Right kidney (tissue), 1 donor: Measurements from ENCODE around the gene TNFAIP8L1.
A peak's percentile ranks its signal among the peaks of the same experiment; 100 is the strongest.

Experiments used
- DNase-seq: peaks from one replicate; pipeline ENCODE4 v3.0.0-alpha.2; 2016

Gene TNFAIP8L1

GRCh38 chr19:4606921-4607678, 32.2 kb upstream of the TNFAIP8L1 start:
- DNase-seq = peak; percentile 60

DNA sequence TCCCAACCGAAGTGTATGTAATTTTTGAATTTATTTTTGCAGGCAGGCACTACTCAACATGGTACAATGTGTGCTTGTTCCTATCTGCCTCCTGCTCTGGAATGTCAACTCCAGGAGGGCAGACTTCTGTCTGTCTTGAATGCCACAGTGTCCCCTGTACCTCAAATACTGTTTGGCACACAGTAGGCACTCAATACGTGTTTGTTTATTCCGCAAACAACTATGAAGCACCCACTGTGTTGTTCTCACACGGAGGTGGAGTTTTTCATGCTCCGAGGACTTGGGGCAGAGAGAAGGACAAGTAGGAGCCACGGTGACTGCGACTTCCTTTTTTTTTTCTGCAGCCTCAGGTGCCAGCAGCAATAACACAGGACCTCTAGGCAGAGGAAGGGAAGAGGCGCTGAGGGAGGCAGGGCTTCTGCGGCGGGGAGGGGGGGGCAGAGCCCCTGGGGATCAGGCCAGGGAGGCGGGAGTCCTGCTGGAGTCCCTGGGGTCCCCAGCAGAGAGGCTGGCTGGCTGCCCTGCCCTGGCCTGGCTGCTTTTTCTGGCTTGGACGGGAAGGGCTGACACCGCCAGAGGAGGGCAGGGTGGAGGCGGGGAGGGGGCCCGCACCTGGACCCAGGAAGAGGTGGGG, 29.3 kb upstream of the TNFAIP8L1 start:
- no peak for DNase-seq

DNA sequence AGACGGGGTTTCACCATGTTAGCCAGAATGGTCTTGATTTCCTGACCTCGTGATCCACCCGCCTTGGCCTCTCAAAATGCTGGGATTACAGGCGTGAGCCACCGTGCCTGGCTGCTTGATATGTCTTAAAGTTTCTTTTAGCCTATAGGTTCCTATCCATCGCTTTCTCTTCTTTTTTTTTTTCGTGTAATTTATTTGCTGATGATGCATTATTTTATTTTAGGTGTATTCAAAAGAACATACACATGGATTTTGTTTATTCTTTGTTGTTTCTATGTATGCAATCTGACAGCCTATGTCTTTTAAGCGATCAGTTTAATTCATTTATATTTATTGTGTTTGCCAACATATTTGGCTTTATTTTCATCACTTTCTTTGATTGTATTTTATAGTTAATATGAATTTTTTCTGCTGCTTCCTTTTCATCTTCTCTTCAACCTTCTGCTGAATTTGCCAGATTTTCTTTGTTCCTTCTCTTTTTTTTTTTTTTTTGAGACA, 26.0 kb upstream of the TNFAIP8L1 start:
- no peak for DNase-seq

GRCh38 chr19:4618019-4618418, 21.3 kb upstream of the TNFAIP8L1 start:
- no peak for DNase-seq

DNA sequence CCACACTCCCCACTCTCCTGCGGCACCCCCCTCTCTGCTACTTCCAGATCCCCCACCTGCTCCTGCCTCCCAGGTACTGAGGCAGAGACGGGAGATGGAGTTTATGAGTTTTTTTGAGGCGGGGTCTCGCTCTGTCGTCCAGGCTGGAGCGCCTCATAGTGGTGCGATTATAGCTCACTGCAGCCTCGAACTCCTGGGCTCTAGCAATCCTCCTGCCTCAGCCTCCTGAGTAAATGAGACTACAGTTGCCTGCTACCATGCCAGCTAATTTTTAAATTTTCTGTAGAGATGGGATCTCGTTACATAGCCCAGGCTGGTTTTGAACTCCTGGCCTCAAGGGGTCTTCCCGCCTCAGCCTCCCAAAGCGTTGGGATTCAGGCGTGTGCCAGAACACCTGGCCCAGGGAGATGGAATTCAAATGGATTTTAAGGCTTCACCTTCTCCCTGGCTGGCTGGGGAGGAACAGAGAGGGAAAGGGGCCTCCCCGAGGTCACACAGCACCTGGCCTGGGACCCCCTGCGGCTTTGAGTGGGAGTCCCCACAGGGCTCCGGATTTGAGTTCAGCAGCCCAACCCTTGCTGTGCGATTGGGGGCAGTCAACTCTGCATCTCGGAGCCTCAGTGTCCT, 19.5 kb upstream of the TNFAIP8L1 start:
- no peak for DNase-seq

- no peak for DNase-seq
Measured at GRCh38 chr19:4620675-4621074, 18.6 kb upstream of the TNFAIP8L1 start.

- no peak for DNase-seq
Measured at GRCh38 chr19:4622695-4623421, 16.5 kb upstream of the TNFAIP8L1 start.

- DNase-seq = no peak
Measured at GRCh38 chr19:4624301-4624700, 15.0 kb upstream of the TNFAIP8L1 start.

- DNase-seq = no peak
Measured at GRCh38 chr19:4624733-4625362, 14.5 kb upstream of the TNFAIP8L1 start.

DNA sequence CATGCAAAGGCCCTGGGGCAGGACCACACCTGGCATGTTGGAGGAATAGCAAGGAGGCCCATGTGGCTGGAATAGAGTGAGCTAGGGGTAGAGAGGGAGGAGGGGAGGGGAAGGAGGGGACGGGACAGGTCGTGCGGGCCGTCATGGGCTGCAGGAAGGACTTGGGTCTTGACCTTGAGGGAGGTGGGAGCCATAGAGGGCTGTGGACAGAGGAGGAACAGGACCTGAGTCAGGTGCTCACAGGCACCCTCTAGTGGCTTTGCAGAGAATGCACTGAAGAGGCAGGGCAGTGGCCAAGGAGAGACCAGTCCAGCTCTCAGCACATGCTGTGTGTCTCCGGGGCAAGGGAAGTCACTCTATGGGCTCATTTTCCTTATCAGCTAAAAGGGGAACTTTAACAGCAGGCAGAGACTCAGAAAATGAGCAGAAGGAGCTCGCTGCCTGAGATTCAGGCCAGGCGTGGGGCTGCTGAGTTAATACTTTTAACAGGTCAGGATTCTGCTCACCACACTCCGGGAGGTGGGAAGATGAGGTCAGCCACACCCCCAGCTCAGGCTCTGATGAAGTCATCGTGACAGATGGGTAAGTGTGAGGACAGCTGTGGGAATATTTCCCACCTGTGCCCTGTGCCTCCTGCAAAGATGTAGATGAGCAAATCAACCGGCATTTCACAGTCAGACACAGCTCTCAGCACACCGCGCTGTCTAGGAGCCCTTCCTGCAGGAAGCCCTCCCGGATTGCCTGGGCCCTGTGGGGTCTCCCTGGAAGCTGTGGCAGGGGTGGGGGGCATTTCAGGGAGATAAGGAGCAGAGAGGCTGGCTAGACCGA, 6.0 kb upstream of the TNFAIP8L1 start:
- no peak for DNase-seq

GRCh38 chr19:4635754-4636116, 3.6 kb upstream of the TNFAIP8L1 start:
- no peak for DNase-seq

- DNase-seq = peak; percentile 81
Measured at GRCh38 chr19:4636151-4636717, 3.1 kb upstream of the TNFAIP8L1 start.

DNA sequence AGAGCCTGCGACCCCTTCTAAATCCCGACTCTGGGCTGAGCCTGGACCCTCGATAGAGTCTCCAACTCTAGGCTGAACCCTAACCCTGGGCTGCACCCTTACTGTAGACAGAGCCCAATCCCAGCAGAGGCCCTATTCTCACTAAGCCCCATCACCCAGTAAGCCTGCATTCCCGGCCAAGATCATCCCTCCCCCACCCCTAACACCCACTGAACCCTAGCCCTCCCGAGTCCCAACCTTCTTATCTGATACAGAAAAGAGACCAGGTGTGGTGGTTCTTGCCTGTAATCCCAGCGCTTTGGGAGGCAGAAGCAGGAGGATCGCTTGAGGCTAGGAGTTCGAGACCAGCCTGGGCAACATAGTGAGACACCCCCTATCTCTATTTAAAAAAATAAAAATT, 2.6 kb upstream of the TNFAIP8L1 start:
- DNase-seq = no peak

DNA sequence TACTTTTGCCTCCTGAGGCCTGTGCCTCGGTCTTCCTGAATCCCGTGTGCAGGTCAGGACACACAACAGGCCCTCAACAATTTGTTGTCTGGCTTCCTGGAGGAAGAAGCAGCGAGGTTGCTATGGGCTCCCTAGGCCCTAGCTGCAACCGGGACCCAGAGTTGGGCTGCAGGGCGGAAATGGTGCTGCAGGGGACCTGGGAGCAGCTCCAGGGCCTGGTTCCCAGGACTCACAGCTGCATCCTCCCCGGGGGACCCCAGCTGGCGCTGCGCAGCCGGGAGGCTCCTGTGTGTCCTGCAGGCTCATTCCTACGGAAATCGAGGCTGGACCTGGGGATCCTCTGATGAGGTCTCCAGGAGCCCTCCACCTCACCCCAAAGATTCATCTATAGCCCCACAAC, 999 bp upstream of the TNFAIP8L1 start:
- no peak for DNase-seq

- no peak for DNase-seq
Measured at GRCh38 chr19:4639531-4640246, 373 bp downstream of the TNFAIP8L1 start.

- DNase-seq = no peak
Measured at GRCh38 chr19:4640247-4641000, 1.1 kb downstream of the TNFAIP8L1 start.

DNA sequence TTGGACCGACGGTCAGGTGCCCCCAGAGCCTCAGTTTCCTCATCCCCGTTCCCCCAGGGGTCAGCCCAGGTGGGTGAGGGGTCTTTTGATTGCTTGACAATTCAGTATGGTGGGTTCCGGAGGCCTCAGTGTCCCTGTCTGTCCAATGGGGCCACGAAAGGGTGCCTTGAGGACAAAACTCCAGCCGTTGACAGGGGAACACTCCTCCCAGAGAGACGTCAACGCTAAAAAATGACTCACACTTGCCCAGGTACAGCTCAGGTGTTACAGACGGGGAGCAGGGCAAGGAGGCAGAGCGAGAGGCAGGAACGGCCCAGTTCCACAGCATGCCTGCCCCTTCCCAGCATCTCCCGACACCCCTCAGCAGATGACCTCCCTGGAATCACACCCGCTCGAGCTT, 1.8 kb downstream of the TNFAIP8L1 start:
- no peak for DNase-seq

DNA sequence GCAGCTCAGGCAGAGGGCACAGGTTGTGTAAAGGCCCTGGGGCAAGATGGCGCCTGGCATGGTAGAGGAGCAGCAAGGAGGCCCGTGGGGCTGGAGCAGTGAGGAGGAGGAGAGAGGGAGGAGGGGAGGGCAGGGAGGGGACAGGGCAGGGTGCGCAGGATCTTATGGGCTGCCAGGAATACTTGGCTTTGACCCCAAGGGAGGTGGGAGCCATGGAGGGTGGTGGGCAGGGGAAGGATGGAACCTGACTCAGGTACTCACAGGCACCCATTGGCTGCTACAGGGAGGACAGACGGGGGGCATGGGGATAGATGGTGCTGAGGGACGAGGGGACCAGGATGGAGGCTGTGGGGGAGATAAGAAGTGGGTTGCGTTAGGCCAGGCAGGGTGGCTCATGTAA, 3.3 kb downstream of the TNFAIP8L1 start:
- no peak for DNase-seq

DNA sequence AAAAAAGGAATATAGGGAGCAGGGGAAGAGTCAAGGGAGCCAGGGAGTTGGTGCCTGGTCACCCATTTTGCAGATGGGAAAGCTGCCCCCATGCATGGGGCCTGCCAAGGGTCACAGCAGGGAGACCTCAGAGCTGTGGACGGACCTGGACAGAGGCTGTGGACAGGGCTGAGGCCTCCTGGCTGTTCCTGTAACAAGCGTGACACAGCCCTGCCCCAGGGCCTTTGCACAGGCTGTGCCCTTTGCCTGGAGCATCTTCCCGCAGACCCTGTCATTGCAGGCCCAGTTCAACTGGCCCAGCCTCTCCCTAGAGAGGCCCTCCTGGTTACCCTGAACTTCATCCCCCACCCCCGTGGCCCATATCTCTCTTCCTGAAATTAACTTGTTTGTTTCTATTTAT, 6.4 kb downstream of the TNFAIP8L1 start:
- DNase-seq = no peak
